IMR-90 (cell line): ENCODE measurements around the gene LRCH3.

Source experiments
- NFE2L2 ChIP-seq: fragments of 150-350 bp; IDR thresholded peaks from 2 replicates; pipeline ENCODE4 v1.6.1; 2016; ENCODE audit warnings: low read depth, mild to moderate bottlenecking, low read length
- POLR2A ChIP-seq: IDR thresholded peaks from 2 replicates; pipeline ENCODE4 v1.6.1; 2012; ENCODE audit warnings: mild to moderate bottlenecking, low read depth, low read length
- RFX5 ChIP-seq: IDR thresholded peaks from 2 replicates; pipeline ENCODE4 v1.8.0; 2012; ENCODE audit warnings: low read depth, mild to moderate bottlenecking, low read length, moderate library complexity
- TF ChIP-seq, protein P1 (sequence below): conservative IDR thresholded peaks from 2 replicates; pipeline ENCODE4 v1.5.1; 2012; ENCODE audit warnings: mild to moderate bottlenecking, low read depth, low read length, improper control_type of control experiment
- TF ChIP-seq, protein P2 (sequence below): fragments of 150-350 bp; IDR thresholded peaks from 2 replicates; pipeline ENCODE4 v1.6.1; 2016; ENCODE audit warnings: low read depth, mild to moderate bottlenecking, low read length, moderate library complexity, borderline replicate concordance

DNA sequence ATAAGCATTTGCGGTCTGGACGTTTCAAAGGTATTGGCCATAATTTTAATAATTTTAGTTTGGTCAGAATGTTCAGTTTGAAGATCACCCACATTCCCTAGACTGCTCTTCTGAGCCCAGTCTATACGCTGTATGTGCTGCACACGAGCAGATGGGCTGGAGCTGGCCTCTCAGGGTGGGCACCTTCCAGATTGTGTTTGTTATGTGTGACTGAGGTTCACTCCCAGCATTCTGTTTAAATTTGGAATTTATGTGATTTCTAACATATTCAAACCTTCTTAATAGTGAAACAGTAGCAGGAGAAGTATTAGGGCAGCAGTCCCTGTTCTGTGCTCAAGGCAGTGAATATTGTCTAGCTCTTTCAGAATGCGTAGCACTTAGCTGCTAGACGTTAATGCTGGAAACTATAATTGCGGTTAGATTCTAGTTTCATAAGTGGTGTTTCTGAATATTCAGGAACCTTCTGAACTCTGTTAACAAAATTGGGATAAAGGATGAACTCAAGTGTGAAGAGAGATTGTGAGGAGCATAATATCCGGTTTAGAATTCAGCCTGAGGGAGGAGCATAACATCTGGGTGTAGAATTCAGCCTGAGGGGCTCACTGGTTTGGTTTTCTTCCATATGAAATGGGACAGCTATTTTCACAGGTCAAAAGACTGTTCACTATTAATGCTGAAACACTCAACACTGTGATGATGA, 90.4 kb downstream of the LRCH3 start:
- TF ChIP-seq, protein P1, sequence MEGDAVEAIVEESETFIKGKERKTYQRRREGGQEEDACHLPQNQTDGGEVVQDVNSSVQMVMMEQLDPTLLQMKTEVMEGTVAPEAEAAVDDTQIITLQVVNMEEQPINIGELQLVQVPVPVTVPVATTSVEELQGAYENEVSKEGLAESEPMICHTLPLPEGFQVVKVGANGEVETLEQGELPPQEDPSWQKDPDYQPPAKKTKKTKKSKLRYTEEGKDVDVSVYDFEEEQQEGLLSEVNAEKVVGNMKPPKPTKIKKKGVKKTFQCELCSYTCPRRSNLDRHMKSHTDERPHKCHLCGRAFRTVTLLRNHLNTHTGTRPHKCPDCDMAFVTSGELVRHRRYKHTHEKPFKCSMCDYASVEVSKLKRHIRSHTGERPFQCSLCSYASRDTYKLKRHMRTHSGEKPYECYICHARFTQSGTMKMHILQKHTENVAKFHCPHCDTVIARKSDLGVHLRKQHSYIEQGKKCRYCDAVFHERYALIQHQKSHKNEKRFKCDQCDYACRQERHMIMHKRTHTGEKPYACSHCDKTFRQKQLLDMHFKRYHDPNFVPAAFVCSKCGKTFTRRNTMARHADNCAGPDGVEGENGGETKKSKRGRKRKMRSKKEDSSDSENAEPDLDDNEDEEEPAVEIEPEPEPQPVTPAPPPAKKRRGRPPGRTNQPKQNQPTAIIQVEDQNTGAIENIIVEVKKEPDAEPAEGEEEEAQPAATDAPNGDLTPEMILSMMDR = no peak
- no peak for TF ChIP-seq NFE2L2
- TF ChIP-seq POLR2A = no peak
- no peak for TF ChIP-seq RFX5
- TF ChIP-seq, protein P2, sequence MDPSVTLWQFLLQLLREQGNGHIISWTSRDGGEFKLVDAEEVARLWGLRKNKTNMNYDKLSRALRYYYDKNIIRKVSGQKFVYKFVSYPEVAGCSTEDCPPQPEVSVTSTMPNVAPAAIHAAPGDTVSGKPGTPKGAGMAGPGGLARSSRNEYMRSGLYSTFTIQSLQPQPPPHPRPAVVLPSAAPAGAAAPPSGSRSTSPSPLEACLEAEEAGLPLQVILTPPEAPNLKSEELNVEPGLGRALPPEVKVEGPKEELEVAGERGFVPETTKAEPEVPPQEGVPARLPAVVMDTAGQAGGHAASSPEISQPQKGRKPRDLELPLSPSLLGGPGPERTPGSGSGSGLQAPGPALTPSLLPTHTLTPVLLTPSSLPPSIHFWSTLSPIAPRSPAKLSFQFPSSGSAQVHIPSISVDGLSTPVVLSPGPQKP = no peak
